Measurements from ENCODE around the gene ZFAND3.

Gene ZFAND3

GRCh38 chr6:37897818-37898515, 78.4 kb downstream of the ZFAND3 start:
- no peak for DNase-seq

GRCh38 chr6:37903351-37904340, 84.1 kb downstream of the ZFAND3 start:
- no peak for DNase-seq

- no peak for DNase-seq
These were observed 85.1 kb downstream of the ZFAND3 start for GRCh38 chr6:37904590-37904989.

GRCh38 chr6:37906121-37906520, 86.6 kb downstream of the ZFAND3 start:
- no peak for DNase-seq

- no peak for DNase-seq
These were observed 91.5 kb downstream of the ZFAND3 start for GRCh38 chr6:37910998-37911397.

GRCh38 chr6:37913210-37913609, 93.7 kb downstream of the ZFAND3 start:
- DNase-seq = no peak

- no peak for DNase-seq
These were observed 95.9 kb downstream of the ZFAND3 start for GRCh38 chr6:37915463-37915862.

- no peak for DNase-seq
These were observed 96.6 kb downstream of the ZFAND3 start for GRCh38 chr6:37916149-37916548.

GRCh38 chr6:37916675-37917074, 97.1 kb downstream of the ZFAND3 start:
- DNase-seq = no peak

- no peak for DNase-seq
These were observed 98.0 kb downstream of the ZFAND3 start for GRCh38 chr6:37917566-37917965.

GRCh38 chr6:37919417-37920157, 100.1 kb downstream of the ZFAND3 start:
- DNase-seq = no peak

- DNase-seq = no peak
These were observed 101.1 kb downstream of the ZFAND3 start for GRCh38 chr6:37920667-37921066.

- DNase-seq = no peak
These were observed 103.0 kb downstream of the ZFAND3 start for GRCh38 chr6:37922563-37922962.

- no peak for DNase-seq
These were observed 104.0 kb downstream of the ZFAND3 start for GRCh38 chr6:37923514-37923913.

GRCh38 chr6:37926661-37927060, 107.1 kb downstream of the ZFAND3 start:
- no peak for DNase-seq

GRCh38 chr6:37928217-37928616, 108.7 kb downstream of the ZFAND3 start:
- no peak for DNase-seq

GRCh38 chr6:37930288-37930971, 110.9 kb downstream of the ZFAND3 start:
- no peak for DNase-seq

- no peak for DNase-seq
These were observed 111.5 kb downstream of the ZFAND3 start for GRCh38 chr6:37931066-37931465.

GRCh38 chr6:37934276-37934675, 114.7 kb downstream of the ZFAND3 start:
- no peak for DNase-seq

GRCh38 chr6:37936150-37936549, 116.6 kb downstream of the ZFAND3 start:
- DNase-seq = no peak

GRCh38 chr6:37936906-37937305, 117.4 kb downstream of the ZFAND3 start:
- no peak for DNase-seq

- no peak for DNase-seq
These were observed 119.4 kb downstream of the ZFAND3 start for GRCh38 chr6:37938909-37939308.
